Small intestine (tissue), 7 donors: ENCODE data around the gene CAMK1D. TPM values are rescaled to one million over a fixed set of nuclear protein-coding genes. Genes with fewer than 3 reads are reported as not detected.
"Not testable (repeated sequence)": the region's sequence is repeated elsewhere in the genome, so short reads cannot be mapped to it uniquely, and the experiment has no call there.

Source experiments
- DNase-seq, 2 donors: peaks; one replicate each; pipeline versions ENCODE4 v3.0.0 to v3.0.0-alpha.2; 2013
- FAIRE-seq: peaks from 2 replicates; lab custom pipeline; 2012; peaks lifted over from hg19 to GRCh38; lab: Jason Lieb, UNC
- H3K27ac ChIP-seq, 3 donors: one replicate each; pipeline ENCODE4 v1.5.1; 2013; ENCODE audit warnings: low read length in 2 of 3, mild to moderate bottlenecking in 2 of 3, control low read depth in 1 of 3, inconsistent platforms in 1 of 3, low read depth in 1 of 3, moderate library complexity in 1 of 3
- H3K27me3 ChIP-seq, 3 donors: one replicate each; pipeline ENCODE4 v1.6.1; 2013; ENCODE audit warnings: low read length in 3 of 3, inconsistent platforms in 1 of 3; ENCODE audit not compliant: control insufficient read depth in 3 of 3, insufficient read depth in 3 of 3
- H3K36me3 ChIP-seq, 3 donors: one replicate each; pipeline ENCODE4 v1.6.1; 2013; ENCODE audit warnings: low read length in 3 of 3, inconsistent platforms in 1 of 3, low read depth in 1 of 3, mild to moderate bottlenecking in 1 of 3, moderate library complexity in 1 of 3; ENCODE audit not compliant: control insufficient read depth in 3 of 3, insufficient read depth in 2 of 3
- H3K4me1 ChIP-seq, 3 donors: one replicate each; pipeline ENCODE4 v1.6.1; 2013; ENCODE audit warnings: low read length in 2 of 3, inconsistent platforms in 1 of 3, low read depth in 1 of 3, mild to moderate bottlenecking in 1 of 3, moderate library complexity in 1 of 3; ENCODE audit not compliant: control insufficient read depth in 3 of 3, insufficient read depth in 2 of 3
- H3K4me3 ChIP-seq, 3 donors: one replicate each; pipeline ENCODE4 v1.5.1; 2013; ENCODE audit warnings: low read length in 3 of 3, control low read depth in 1 of 3, inconsistent platforms in 1 of 3, low read depth in 1 of 3, mild to moderate bottlenecking in 1 of 3, moderate library complexity in 1 of 3
- H3K9me3 ChIP-seq, 2 donors: one replicate each; pipeline ENCODE4 v1.6.1; 2013; ENCODE audit warnings: low read depth in 1 of 2, low read length in 1 of 2; ENCODE audit not compliant: control insufficient read depth in 2 of 2, insufficient read depth in 1 of 2
- WGBS, 3 donors: extraction: QIAGEN DNeasy Blood & Tissue Kit; methylation state at CpG; one replicate each; pipeline ENCODE4 v1.1.7; 2013; 5-methylcytosine and 5-hydroxymethylcytosine counted together
- polyA plus RNA-seq, 4 donors: library from polyadenylated mRNA; stranded (reverse) in 3 of 4; unstranded in 1 of 4; fragments of 200-250 nt in 3 of 4; fragments of 120-200 nt in 1 of 4; gene quantifications; one replicate each; pipeline versions ENCODE4 v1.2.1 to v1.2.3, GENCODE V29; 2013
- donor health status: healthy with polysubstance abuse.
- donor health status: control.
- donor health status: control.
- donor health status: Bipolar disorder and iron deficiency.
- donor health status: healthy.

The CAMK1D gene
- polyA plus RNA-seq, 4 donors, result 0.45 to 9.7 (median 3.8) TPM

DNA sequence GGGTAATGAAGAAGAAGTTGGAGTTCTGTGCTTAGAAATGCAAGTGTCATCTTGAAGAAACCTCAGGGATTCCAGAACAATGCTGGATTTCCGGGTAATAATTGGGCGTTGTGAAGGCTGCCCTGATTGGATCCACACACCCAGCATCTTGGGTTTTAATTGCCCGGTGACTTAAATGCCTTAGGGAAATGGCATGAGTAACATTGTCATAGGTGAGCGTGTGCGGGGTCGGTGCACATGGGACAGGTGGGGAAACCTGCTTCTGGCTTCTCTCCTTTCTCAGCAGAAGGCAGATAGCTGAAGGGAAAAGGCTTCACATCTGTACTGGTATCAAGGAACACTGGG lies 15.2 kb upstream of the CAMK1D start:
- FAIRE-seq, result no peak
- Histone ChIP-seq H3K9me3 (no peaks in the 10 kb centered on the region), H3K27ac (peak overlapping the region in 1 of 3 donors; percentile 3), H3K27me3 (no peaks in the 10 kb centered on the region), H3K36me3 (no peaks in the 10 kb centered on the region), H3K4me3 (no peak overlapping the region), H3K4me1 (no peaks in the 10 kb centered on the region)
- no peak for DNase-seq
- WGBS, 3 donors, result 67 to 83% (median 77%) methylated on average over 6 of the region's 6 CpGs

DNA sequence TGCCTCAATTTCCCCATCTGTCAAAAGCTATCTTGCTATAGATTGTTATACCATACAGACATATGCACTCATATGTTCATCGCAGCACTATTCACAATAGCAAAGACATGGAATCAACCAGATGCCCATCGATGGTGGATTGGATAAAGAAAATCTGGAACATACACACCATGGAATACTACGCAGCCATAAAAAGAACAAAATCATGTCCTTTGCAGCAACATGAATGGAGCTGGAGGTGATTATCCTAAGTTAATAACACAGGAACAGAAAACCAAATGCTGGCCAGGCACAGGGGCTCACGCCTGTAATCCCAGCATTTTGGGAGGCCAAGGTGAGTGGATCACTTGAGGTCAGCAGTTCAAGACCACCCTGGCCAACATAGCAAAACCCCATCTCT lies 14.2 kb upstream of the CAMK1D start:
- H3K36me3 ChIP-seq, H3K4me3 ChIP-seq, FAIRE-seq, H3K4me1 ChIP-seq, DNase-seq, H3K27ac ChIP-seq, H3K9me3 ChIP-seq, H3K27me3 ChIP-seq: not testable (repeated sequence)
- 71 to 74% (median 74%) methylated on average over 4 of the region's 4 CpGs for WGBS, 3 donors

DNA sequence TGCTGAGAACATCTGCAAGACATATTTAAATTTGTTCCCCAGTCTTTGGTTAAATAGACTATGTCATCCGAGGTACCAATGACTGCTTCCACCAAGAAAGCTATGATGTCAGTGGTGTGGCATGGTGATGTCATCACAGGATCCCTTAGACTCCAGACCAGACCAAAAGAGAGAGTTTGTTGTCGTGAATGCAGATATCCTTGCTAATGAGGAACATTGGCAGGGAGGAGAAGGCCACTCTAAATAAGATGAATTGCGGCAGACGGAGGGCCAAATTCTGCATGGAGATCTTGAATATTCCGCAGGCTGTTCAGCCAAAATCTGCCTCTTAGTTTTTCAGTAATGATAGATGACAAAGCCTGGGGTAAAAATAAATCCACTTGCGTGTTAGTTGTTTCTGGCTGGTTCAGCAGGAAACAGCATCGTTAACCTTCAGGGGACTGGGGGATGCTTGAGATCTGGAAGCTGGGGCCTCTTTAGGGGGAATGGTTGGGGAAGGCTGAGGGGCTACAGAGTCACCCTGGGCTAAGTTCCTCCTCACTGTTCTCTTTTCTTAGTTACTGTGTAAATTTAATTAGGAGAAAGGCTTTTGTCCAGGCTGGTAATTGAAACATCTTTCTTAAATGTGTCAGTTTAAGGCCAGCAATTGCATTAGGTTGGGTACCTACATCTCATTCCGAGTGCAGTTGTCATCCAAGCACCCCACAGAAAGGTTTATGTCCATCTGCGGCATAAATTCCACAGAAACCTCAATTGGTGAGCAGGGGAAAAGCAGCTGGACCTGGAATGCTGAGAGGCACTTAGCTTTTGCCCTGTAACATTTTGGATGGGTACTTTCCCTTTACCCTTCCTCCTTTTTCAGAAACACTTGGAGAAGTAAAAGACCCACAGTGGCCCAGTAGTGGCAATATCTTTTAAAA lies 11.6 kb upstream of the CAMK1D start:
- Histone ChIP-seq H3K4me1 (no peaks in the 10 kb centered on the region), H3K9me3 (peaks cover 0 to 3% of the 10 kb centered on the region in 2 donors), H3K4me3 (no peak overlapping the region), H3K27me3 (no peaks in the 10 kb centered on the region), H3K27ac (peak overlapping the region in 1 of 3 donors; percentile 22), H3K36me3 (no peaks in the 10 kb centered on the region)
- no peak for FAIRE-seq
- DNase-seq, result no peak
- 59 to 85% (median 85%) methylated on average over 9 of the region's 9 CpGs for WGBS, 3 donors

DNA sequence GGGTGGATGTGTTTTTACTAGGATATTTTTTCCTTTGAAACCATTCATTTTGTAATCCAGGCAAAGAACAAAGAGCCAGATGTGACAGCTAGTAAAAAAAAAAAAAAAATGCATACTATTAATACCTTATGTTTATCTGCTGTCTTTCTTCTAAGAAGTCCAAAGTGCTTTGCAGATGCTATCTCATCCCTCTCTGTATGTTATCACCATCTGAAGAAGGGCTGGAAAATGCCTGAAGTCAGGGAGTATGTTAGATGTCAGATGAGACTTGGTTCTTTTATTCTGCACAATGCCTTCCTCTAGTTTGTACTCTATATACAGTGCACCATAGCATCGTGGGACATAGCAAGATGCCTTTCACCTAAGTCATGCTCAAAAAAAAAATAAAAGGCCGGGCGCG lies 10.4 kb upstream of the CAMK1D start:
- Histone ChIP-seq H3K27me3 (no peaks in the 10 kb centered on the region), H3K9me3 (peaks cover 0 to 3% of the 10 kb centered on the region in 2 donors), H3K36me3 (no peaks in the 10 kb centered on the region), H3K4me1 (no peaks in the 10 kb centered on the region), H3K4me3 (no peak overlapping the region), H3K27ac (no peak overlapping the region)
- DNase-seq, result no peak
- WGBS, 3 donors, result 82 to 96% (median 82%) methylated on average over 4 of the region's 4 CpGs
- no peak for FAIRE-seq

GRCh38 chr10:12340371-12340770 lies 9.0 kb upstream of the CAMK1D start:
- Histone ChIP-seq H3K36me3 (no peaks in the 10 kb centered on the region), H3K27me3 (no peaks in the 10 kb centered on the region), H3K4me3 (no peak overlapping the region), H3K9me3 (peaks cover 0 to 3% of the 10 kb centered on the region in 2 donors), H3K27ac (no peak overlapping the region), H3K4me1 (no peaks in the 10 kb centered on the region)
- WGBS, 3 donors, result 72 to 80% (median 78%) methylated on average over 7 of the region's 7 CpGs
- DNase-seq, result no peak
- FAIRE-seq, result no peak

DNA sequence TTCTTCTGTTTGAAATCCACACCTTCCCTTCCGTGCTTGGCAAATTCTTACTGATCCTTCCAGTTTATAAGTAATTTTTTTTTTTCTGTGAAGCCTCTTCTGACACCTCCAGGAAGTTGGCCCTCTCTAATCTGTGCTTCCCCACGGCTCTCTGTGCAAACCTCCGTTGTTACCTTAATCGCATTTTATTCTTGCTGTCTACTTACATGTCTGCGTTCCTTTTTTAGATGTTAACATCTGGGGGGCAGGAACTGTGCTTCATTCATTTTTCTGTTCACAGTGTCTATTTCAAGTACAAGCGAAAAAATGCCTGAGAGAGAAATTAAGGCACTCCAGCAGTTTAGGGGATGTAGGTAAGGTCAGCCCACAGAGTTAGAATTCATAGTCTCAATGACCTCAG lies 8.4 kb upstream of the CAMK1D start:
- no peaks in the 10 kb centered on the region for H3K4me1 ChIP-seq
- H3K27ac ChIP-seq, result no peak overlapping the region
- H3K4me3 ChIP-seq, result no peak overlapping the region
- no peaks in the 10 kb centered on the region for H3K27me3 ChIP-seq
- 63 to 76% (median 75%) methylated on average over 6 of the region's 6 CpGs for WGBS, 3 donors
- no peak for FAIRE-seq
- H3K9me3 ChIP-seq, result peaks cover 0 to 3% of the 10 kb centered on the region in 2 donors
- H3K36me3 ChIP-seq, result no peaks in the 10 kb centered on the region
- no peak for DNase-seq

GRCh38 chr10:12341526-12341925 lies 7.8 kb upstream of the CAMK1D start:
- FAIRE-seq (no peak), DNase-seq (no peak)
- Histone ChIP-seq H3K27ac (no peak overlapping the region), H3K9me3 (peaks cover 0 to 3% of the 10 kb centered on the region in 2 donors), H3K4me1 (no peaks in the 10 kb centered on the region), H3K27me3 (no peaks in the 10 kb centered on the region), H3K4me3 (no peak overlapping the region), H3K36me3 (no peaks in the 10 kb centered on the region)
- WGBS, 3 donors, result 73 to 77% (median 75%) methylated on average over 6 of the region's 6 CpGs

DNA sequence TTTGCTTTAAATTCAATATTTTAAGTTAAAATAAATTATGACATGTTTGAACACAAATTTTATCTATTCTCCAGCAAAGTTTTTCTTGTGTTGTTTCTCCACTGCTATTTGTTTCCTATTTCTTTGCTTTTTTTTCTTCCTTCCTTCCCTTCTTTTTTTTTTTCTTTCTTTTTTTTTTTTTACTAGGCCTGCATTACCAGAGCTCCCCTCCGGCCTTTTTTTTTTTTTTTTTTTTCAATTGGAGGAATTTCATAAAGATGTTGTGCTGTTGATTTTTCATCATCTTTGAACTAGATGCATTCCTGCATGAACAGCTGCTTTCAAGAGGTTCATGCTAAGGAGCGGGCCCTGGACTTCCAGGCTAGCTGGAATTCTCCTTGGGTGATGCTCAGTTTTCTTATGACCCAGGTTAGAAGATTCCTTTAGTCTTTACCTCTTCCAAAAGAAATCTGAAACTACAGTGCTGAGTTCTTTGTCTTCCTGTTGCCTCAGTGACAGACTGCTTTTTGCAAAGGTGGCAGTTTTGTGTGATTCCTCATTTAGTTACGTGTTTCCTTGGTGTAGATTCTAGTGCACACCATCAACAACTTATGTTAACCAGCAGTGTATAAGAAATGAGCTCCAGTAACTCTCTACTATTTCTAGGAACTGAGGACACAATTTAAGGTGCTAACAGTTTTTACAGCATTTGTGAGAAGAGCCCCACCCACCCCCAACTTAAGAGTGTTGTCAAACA lies 4.8 kb upstream of the CAMK1D start:
- no peak for FAIRE-seq
- peaks cover 0 to 2% of the 10 kb centered on the region in 2 donors for H3K9me3 ChIP-seq
- no peaks in the 10 kb centered on the region for H3K27me3 ChIP-seq
- H3K4me3 ChIP-seq, result no peak overlapping the region
- WGBS, 3 donors, result 78 to 96% (median 87%) methylated on average over 2 to 3 of the region's 3 CpGs
- no peak overlapping the region for H3K27ac ChIP-seq
- DNase-seq, result no peak
- no peaks in the 10 kb centered on the region for H3K36me3 ChIP-seq
- peaks cover 0 to 6% (median 2%) of the 10 kb centered on the region in 3 donors for H3K4me1 ChIP-seq
